Measurements from ENCODE around the gene R3HDM1. TPM values are rescaled to one million over a fixed set of nuclear protein-coding genes. Genes with fewer than 3 reads are reported as not detected.

Gene R3HDM1
- total RNA-seq, 1 donor from 2014 or later: 63.0 TPM

- H3K36me3 Mint-ChIP-seq (ENCODE audit: low read depth): peaks cover 3% of the 10 kb centered on the region
- peak overlapping the region; percentile 84 for H3K4me3 Mint-ChIP-seq
- H3K27me3 Mint-ChIP-seq (ENCODE audit: low read depth): no peaks in the 10 kb centered on the region
- H3K4me1 Mint-ChIP-seq: peaks cover 27% of the 10 kb centered on the region
- peak overlapping the region; percentile 52 for H3K27ac Mint-ChIP-seq (ENCODE audit: unreplicated experiment)
- H3K9me3 Mint-ChIP-seq: peaks cover 3% of the 10 kb centered on the region
- no peak for DNase-seq (ENCODE audit: low read depth, low spot score)
- TF ChIP-seq CTCF (conservative IDR thresholded peaks at IDR 0.05): no peak
Observed at GRCh38 chr2:135743860-135744259, 212.6 kb downstream of the R3HDM1 start.

GRCh38 chr2:135744760-135745314, 213.6 kb downstream of the R3HDM1 start:
- peak; percentile 30 for TF ChIP-seq CTCF (conservative IDR thresholded peaks at IDR 0.05)
- Mint-ChIP-seq H3K4me1 (peaks cover 27% of the 10 kb centered on the region), H3K27ac (ENCODE audit: unreplicated experiment) (no peak overlapping the region), H3K9me3 (peaks cover 3% of the 10 kb centered on the region), H3K4me3 (peak overlapping the region; percentile 84), H3K36me3 (ENCODE audit: low read depth) (peaks cover 8% of the 10 kb centered on the region), H3K27me3 (ENCODE audit: low read depth) (no peaks in the 10 kb centered on the region)
- no peak for DNase-seq (ENCODE audit: low read depth, low spot score)

- H3K9me3 Mint-ChIP-seq: peaks cover 3% of the 10 kb centered on the region
- no peak for TF ChIP-seq CTCF (conservative IDR thresholded peaks at IDR 0.05)
- peaks cover 27% of the 10 kb centered on the region for H3K4me1 Mint-ChIP-seq
- H3K27me3 Mint-ChIP-seq (ENCODE audit: low read depth): no peaks in the 10 kb centered on the region
- peaks cover 9% of the 10 kb centered on the region for H3K36me3 Mint-ChIP-seq (ENCODE audit: low read depth)
- H3K4me3 Mint-ChIP-seq: peak overlapping the region; percentile 66
- DNase-seq (ENCODE audit: low read depth, low spot score): no peak
- H3K27ac Mint-ChIP-seq (ENCODE audit: unreplicated experiment): no peak overlapping the region
Observed at GRCh38 chr2:135745545-135745944, 214.3 kb downstream of the R3HDM1 start.

- H3K4me3 Mint-ChIP-seq: no peak overlapping the region
- peaks cover 43% of the 10 kb centered on the region for H3K36me3 Mint-ChIP-seq (ENCODE audit: low read depth)
- DNase-seq (ENCODE audit: low read depth, low spot score): no peak
- no peaks in the 10 kb centered on the region for H3K27me3 Mint-ChIP-seq (ENCODE audit: low read depth)
- H3K9me3 Mint-ChIP-seq: peaks cover 7% of the 10 kb centered on the region
- no peak for TF ChIP-seq CTCF (conservative IDR thresholded peaks at IDR 0.05)
- no peak overlapping the region for H3K27ac Mint-ChIP-seq (ENCODE audit: unreplicated experiment)
- H3K4me1 Mint-ChIP-seq: no peaks in the 10 kb centered on the region
Observed at GRCh38 chr2:135755573-135755972, 224.3 kb downstream of the R3HDM1 start.

- Mint-ChIP-seq H3K27ac (ENCODE audit: unreplicated experiment) (no peak overlapping the region), H3K9me3 (peaks cover 7% of the 10 kb centered on the region), H3K4me3 (no peak overlapping the region)
Observed at GRCh38 chr2:135756692-135757091, 225.4 kb downstream of the R3HDM1 start.

More at GRCh38 chr2:135756692-135757091, 225.4 kb downstream of the R3HDM1 start:
- H3K27me3 Mint-ChIP-seq (ENCODE audit: low read depth): no peaks in the 10 kb centered on the region
- no peak for DNase-seq (ENCODE audit: low read depth, low spot score)
- H3K4me1 Mint-ChIP-seq: no peaks in the 10 kb centered on the region
- TF ChIP-seq CTCF (conservative IDR thresholded peaks at IDR 0.05): no peak
- peaks cover 47% of the 10 kb centered on the region for H3K36me3 Mint-ChIP-seq (ENCODE audit: low read depth)

Measured in neural crest cell (in vitro differentiated cells).